NCI-H2081 treated with DMSO at 0.1 percent for 48 hours (cell line): ENCODE data around the gene ARRB2.

Source experiments
- DNase-seq: peaks from one replicate; lab custom pipeline; 2025; lab: John Stamatoyannopoulos, UW

The ARRB2 gene

DNA sequence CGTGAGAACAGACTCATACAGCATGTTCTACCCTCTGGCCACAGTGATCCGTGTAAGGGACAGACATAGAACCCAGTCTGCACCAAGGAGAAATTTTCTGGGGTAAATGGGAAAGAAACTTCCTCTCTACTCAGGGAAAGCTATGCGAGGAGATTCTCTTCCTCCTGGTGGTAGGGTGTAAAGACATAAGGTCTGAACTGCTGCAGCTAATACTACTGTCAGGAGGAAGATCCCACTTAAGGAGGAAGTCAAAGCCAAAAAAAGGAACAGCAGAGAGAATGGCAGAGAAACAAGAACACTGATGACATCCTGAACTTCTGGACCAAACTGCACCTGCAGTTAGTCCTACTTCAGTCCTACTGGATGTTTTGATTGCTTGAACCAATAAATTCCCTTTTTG lies 54.2 kb downstream of the ARRB2 start:
- DNase-seq: no peak

DNA sequence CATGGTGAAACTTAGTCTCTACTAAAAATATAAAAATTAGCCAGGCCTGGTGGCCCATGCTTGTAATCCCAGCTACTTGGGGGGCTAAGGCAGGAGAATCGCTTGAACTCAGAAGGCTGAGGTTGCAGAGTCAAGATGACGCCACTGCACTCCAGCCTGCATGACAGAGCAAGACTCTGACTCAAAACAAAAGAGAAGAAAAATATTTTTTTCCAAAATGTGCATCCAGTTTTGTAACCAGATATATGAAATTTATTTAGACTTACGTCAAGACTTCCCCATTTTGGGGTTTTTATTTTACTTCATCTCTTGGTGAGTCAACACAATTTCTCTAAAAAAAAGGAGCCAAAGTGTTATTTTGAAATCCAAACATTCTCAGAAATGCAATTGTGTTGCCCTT lies 55.8 kb downstream of the ARRB2 start:
- DNase-seq: no peak

DNA sequence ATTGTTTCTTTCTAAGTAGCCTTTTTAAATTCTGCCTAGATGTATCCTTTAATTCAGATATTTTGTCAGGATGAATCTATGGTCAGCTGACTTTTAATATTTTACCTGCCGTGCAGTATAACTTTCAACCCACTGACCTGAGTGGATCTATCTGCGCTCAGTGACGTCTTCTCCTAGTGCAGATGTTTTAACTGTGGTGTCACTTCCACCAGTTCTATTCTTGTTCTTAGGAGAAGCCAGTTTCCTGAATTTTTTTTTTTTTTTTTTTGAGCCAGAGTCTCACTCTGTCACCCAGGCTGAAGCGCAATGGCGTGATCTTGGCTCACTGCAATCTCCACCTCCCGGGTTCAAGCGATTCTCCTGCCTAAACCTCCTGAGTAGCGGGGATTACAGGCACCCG lies 56.3 kb downstream of the ARRB2 start:
- no peak for DNase-seq

DNA sequence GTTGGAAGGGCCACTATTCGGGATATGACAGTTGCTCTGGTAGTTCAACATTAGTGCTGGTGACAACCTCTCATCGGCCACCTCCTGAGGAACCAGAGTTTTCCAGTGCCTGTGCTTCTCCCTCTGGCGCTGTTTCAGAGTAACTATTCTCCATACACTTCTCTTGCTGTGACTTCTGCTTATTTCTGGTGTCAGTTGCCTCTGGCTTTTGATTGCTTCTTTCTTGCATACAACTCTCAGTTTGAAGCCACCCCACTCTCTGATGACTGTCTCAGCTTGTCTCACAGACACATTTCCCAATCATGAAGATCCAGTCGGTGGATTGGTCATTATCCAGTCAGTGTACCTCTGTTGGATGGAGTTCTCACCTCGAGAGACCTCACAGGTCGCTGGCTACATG lies 57.9 kb downstream of the ARRB2 start:
- DNase-seq: no peak

DNA sequence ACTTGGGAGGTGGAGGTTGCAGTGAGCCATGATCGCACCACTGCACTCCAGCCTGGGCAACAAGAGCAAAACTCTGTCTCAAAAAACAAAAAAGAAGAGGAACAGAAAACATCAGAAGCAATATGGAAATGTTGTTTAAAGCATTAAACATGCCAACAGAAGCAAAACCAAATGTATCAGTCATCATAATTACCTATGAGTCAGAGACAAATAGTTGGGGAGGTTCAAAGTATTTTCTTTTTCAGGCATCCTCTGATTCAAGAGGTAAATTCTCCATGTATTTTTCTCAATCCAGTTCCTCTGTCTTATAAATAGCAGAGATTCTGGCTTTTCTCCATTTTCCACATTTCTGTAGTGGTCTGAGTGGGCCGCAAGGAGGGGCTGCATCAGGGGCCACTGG lies 59.2 kb downstream of the ARRB2 start:
- no peak for DNase-seq
